ENCODE results near the gene ACSBG1.

The ACSBG1 gene

DNA sequence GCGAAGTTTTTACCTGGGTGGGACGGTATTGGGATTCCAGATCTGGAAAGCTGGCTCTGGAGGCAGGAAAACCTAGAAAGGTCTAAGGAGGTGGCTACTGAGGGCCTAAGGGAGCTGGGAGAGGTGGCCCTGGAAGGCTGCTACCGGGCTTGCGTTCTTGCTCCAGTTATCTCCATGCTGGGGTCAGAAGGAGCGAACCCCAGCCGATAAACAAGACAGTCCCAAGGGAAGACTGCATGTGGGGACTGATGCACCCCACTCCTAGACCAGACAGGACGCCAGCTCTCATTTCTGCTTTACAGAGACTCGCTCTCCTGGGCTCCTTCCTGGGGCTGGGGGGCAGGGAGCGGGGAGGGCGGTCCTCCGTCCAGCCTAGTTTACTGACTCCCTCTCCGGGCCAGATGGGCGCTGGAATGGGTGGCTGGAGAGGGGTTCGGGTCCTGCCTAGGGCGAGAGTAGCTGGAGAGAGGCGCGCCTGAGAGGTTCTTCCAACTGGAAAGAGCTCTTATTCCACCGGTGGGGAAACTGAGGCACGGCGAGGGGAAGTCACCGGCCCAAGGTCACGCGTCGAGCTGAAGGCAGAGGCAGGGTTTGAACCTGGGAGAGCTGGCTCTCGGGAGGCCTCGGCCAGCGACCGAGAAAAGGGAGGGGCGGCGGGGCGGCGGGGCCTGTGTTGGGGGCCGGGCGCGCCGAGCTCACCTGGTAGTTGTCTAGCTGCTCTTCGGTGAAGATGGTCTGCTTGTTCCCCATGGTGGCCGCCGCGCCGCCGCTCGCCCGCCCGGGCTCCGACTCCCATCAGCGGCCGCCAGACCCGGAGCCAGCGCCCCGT lies 103.7 kb downstream of the ACSBG1 start:
- DNase-seq (ENCODE audit: low read depth), result no peak

DNA sequence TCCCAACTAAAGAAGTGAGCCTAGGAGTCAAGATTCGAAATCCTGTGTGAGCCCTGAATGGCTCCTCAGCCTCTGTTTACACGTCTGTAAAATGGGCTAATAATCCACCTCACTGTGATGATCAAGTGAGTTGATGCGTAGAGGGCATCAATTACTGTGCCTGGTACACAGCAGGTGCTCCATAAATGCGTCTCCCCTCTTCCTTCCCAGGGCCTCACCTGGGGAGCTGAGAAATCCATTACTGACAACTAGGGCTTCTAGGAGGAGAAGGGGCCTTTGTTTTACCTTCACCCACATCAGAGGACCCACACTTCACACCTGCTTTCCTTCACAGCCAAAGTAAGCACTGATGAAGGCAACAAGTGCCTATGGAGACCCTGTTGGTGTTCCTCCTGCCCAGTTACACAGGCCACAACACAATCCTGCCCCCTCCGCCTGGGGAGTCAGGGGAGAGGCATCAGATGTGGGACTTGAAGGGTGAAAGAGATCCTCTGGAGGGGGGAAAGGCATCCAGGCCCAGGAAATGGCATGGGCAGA lies 104.5 kb downstream of the ACSBG1 start:
- DNase-seq (ENCODE audit: low read depth), result no peak

- DNase-seq (ENCODE audit: low read depth), result no peak
Observed at GRCh38 chr15:78129077-78129750, 105.2 kb downstream of the ACSBG1 start.

GRCh38 chr15:78127882-78128281 lies 106.5 kb downstream of the ACSBG1 start:
- DNase-seq (ENCODE audit: low read depth), result no peak

- DNase-seq (ENCODE audit: low read depth), result no peak
Observed at GRCh38 chr15:78125267-78125666, 109.1 kb downstream of the ACSBG1 start.

- no peak for DNase-seq (ENCODE audit: low read depth)
Observed at GRCh38 chr15:78120523-78120922, 113.8 kb downstream of the ACSBG1 start.
